ENCODE data around the gene BCL2L15.

Gene BCL2L15

GRCh38 chr1:113887402-113888175 lies at the start of gene BCL2L15:
BCL2L15 (minus strand) TSS chr1:113887581; CDS start chr1:113887375, 206 bp downstream.
- DNase-seq (ENCODE audit: low read depth) = no peak

DNA sequence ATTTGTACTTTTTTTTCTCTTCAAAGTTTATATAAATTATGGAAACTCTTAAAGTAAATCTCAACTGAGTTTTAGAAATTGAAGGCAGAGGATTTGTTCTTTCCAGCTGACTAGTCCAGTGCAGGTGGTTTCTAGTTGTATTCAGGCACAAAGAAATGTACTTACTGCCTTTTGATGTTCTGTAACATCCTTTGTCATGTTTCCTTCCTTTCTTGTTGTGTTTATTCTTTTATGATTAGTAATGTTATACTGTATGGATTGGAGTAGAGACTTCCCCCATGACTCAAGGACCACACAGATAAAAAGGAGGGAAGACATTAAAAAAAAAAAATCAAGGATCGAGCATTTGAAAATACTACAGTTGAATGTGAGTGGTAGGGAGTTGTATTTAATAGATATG lies 49.8 kb upstream of the BCL2L15 start:
- no peak for DNase-seq (ENCODE audit: low read depth)

GRCh38 chr1:113935970-113936369 lies 48.6 kb upstream of the BCL2L15 start:
- no peak for DNase-seq (ENCODE audit: low read depth)

- DNase-seq (ENCODE audit: low read depth) = no peak
Observed at GRCh38 chr1:113935176-113935575, 47.8 kb upstream of the BCL2L15 start.

- no peak for DNase-seq (ENCODE audit: low read depth)
Observed at GRCh38 chr1:113934511-113935055, 47.2 kb upstream of the BCL2L15 start.

DNA sequence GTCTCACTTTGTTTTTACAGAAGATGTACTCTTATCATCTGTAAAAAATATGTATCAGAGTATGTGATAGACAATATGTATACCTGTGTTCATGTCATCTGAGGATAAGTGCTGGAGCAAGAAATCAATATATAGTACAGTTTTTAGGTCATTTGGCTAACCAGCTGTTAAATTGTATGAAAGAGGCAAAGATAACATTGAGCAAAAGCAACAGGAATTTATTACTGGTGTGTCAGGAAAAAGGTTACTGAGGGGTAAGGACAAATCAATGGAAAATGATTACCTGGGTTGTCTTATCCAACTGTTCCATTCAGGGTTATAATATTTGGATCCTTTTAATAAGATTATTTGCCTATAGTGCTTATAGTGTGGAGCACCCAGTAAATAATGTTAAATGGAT lies 46.6 kb upstream of the BCL2L15 start:
- DNase-seq (ENCODE audit: low read depth) = no peak

DNA sequence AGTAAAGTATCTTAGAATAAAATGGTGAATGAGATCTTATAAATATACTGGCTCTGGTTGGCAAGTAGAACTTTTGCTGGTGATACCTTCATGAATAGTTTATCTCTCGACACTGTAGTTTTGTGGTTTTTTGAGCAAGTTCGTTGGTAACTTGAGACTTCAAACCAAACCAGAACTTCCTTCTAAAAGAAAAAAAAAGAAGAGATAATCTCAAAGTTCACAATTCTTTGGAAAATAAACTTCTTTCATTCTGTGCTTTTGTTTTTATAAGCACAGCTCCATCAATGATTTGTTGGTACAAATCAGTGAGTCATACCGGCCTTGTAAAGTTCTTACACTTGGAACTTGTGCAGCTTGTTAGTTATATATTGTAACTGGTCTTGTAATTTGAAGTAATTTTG lies 44.1 kb upstream of the BCL2L15 start:
- DNase-seq (ENCODE audit: low read depth) = peak; percentile 64

- DNase-seq (ENCODE audit: low read depth) = peak; percentile 58
Observed at GRCh38 chr1:113930499-113931161, 43.2 kb upstream of the BCL2L15 start.

GRCh38 chr1:113929750-113930498 lies 42.5 kb upstream of the BCL2L15 start:
- peak; percentile 47 for DNase-seq (ENCODE audit: low read depth)

DNA sequence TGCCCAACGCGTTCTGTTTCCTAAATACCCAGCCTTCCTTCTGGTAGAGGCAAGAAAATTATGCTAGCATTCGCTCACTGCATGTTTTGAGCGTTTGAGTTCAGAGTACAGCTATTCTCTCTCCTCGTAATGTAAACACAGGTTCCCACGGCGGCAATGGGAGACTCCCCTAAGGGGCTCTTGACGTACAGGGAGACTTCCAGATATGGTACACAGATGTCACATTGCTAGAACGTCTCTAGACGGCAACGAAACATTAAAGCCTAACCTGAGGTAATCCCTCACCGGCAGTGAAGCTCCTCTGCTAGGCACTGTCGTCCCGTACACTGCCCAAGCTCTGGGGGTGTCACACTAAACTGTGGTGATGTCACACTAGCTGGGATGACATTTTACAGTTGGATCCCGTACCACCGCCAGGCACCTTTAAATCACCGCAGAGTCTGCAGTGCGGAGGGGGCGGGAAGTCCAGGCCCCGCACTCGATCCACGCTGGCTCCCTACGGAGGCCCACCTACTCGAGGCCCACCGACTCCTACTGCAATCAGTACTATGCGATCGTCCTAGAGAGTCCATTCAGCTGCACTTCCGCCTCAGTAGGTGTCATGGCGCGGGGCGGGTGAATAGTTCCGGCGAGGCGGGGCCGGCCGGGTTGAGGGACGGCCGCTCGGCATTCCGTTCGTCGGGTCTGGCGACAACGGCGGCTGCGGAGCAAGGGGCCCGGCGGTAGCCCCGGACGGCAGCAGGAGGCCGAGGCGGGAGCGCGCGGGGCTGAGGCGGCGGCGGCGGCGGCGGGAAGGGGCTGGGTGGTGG lies 41.8 kb upstream of the BCL2L15 start, which contains the start of gene HIPK1:
HIPK1 (plus strand) TSS at position 384 of the 809 bp plus-strand sequence.
- DNase-seq (ENCODE audit: low read depth) = peak; percentile 88

- DNase-seq (ENCODE audit: low read depth) = peak; percentile 40
Observed at GRCh38 chr1:113928187-113928930, 41.0 kb upstream of the BCL2L15 start.

GRCh38 chr1:113924473-113924872 lies 37.1 kb upstream of the BCL2L15 start:
- no peak for DNase-seq (ENCODE audit: low read depth)

GRCh38 chr1:113922957-113923356 lies 35.6 kb upstream of the BCL2L15 start:
- DNase-seq (ENCODE audit: low read depth) = no peak

GRCh38 chr1:113918243-113918642 lies 30.9 kb upstream of the BCL2L15 start:
- no peak for DNase-seq (ENCODE audit: low read depth)

DNA sequence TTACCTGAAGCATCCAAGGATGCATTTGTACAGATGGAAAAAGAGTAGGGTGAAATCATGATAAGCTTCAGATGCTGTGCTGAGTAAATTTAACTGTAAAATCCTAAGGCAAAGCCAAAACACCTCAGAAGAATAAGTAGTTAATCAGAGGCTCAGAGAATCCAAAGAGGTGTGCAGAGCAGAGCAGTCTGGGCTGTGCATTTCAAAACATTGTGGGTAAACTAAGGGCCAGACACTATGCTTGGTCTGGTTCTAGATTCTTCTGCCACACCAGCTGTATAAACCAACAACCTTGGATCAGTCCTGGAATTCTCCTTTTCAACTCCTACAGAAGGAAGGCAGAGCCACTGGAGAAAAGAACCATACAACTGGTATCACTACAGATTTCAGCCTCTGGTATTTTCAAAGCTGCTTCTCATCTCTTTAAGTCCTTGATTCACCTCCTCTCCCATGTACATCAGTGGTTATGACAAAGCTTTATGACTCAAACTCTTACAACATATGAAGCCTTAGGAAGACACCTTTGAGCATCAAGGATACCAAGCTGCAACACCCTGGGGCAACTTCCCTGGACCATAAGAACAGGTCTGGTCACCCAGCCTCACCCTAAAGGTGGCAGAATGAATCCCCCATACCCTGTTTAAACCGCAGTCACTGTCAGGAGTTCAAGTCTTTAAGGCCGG lies 30.2 kb upstream of the BCL2L15 start:
- no peak for DNase-seq (ENCODE audit: low read depth)

DNA sequence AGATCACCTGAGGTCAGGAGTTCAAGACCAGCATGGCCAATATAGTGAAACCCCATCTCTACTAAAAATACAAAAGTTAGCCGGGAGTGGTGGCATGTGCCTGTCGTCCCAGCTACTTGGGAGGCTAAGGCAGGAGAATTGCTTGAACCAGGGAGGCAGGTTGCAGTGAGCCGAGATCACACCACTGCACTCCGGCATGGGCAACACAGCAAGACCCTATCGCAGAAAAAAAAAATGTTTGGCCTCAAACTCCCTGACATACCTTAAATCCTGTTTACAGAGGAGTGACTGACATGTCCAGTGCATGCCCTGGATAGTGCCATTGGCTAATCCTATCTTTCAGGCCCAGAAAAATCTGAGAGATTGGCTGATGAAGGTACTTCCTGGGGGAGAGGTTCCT lies 29.6 kb upstream of the BCL2L15 start:
- DNase-seq (ENCODE audit: low read depth) = no peak

- no peak for DNase-seq (ENCODE audit: low read depth)
Observed at GRCh38 chr1:113913887-113914664, 26.7 kb upstream of the BCL2L15 start.

DNA sequence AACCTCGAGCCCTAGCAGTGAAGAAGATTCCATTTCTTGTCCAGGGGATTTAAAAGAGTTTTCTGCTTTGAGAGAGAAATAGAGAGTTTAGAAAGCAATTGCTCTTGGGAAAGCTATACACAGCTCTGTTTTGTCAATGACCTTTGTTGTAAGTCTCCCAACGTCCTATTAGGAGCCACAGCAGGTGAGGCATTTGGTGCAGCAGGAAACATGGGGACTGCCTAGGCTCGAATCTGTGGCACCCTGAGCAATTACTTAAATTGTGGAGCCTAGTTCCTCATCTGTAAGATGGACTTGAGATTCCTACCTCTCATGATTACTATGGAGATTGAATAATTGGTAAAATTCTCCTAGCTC lies 25.9 kb upstream of the BCL2L15 start:
- DNase-seq (ENCODE audit: low read depth) = no peak

GRCh38 chr1:113912594-113913311 lies 25.4 kb upstream of the BCL2L15 start:
- DNase-seq (ENCODE audit: low read depth) = peak; percentile 81
